ENCODE data around the gene GRM7. TPM values are rescaled to one million over a fixed set of nuclear protein-coding genes. Genes with fewer than 3 reads are reported as not detected.

Gene GRM7
- total RNA-seq, 1 experiment from 2014 or later: not detected

- no peaks in the 10 kb centered on the region for H3K9me2 ChIP-seq (replicated peaks; ENCODE audit: low read length)
- H3K4me2 ChIP-seq (ENCODE audit: low read length): no peak overlapping the region
- no peaks in the 10 kb centered on the region for H3K27me3 ChIP-seq (ENCODE audit: low read length)
- H3K9me3 ChIP-seq (ENCODE audit: low read length): 0 out of 2 replicates have a peak, but pooled peaks cover 12% of the 10 kb centered on the region
- H2AFZ ChIP-seq (ENCODE audit: low read length): no peak overlapping the region
- ChIA-PET POLR2A (ENCODE audit: unreplicated experiment) (no interaction called here), CTCF (no interaction called here)
- no peaks in the 10 kb centered on the region for H3F3A ChIP-seq (ENCODE audit: low read length, unreplicated experiment)
- no peaks in the 10 kb centered on the region for H4K20me1 ChIP-seq (ENCODE audit: low read length)
- H3K4me1 ChIP-seq (ENCODE audit: insufficient read depth, low read length): no peaks in the 10 kb centered on the region
- DNase-seq (no peak), ATAC-seq (no peak)
- H3K27ac ChIP-seq (ENCODE audit: low read length): no peak overlapping the region
- no peaks in the 10 kb centered on the region for H3K36me3 ChIP-seq (ENCODE audit: low read depth, low read length)
- intact Hi-C loops (cut with micrococcal nuclease): no loop called here
- H3K9ac ChIP-seq (ENCODE audit: low read length): no peak overlapping the region
- no TSS peak for BruUV-seq (replicated peaks)
- H3K4me3 ChIP-seq (ENCODE audit: low read length): no peak overlapping the region
- TF ChIP-seq EZH2 (IDR thresholded peaks at IDR 0.05; ENCODE audit: low read length, unreplicated experiment) (no peak), EZH2phosphoT487 (IDR thresholded peaks at IDR 0.05; ENCODE audit: borderline replicate concordance, low read length) (no peak)
- TF ChIP-seq, protein P1, sequence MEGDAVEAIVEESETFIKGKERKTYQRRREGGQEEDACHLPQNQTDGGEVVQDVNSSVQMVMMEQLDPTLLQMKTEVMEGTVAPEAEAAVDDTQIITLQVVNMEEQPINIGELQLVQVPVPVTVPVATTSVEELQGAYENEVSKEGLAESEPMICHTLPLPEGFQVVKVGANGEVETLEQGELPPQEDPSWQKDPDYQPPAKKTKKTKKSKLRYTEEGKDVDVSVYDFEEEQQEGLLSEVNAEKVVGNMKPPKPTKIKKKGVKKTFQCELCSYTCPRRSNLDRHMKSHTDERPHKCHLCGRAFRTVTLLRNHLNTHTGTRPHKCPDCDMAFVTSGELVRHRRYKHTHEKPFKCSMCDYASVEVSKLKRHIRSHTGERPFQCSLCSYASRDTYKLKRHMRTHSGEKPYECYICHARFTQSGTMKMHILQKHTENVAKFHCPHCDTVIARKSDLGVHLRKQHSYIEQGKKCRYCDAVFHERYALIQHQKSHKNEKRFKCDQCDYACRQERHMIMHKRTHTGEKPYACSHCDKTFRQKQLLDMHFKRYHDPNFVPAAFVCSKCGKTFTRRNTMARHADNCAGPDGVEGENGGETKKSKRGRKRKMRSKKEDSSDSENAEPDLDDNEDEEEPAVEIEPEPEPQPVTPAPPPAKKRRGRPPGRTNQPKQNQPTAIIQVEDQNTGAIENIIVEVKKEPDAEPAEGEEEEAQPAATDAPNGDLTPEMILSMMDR (conservative IDR thresholded peaks at IDR 0.05; ENCODE audit: low read depth, low read length): no peak
- H3K79me2 ChIP-seq (ENCODE audit: low read length): no peaks in the 10 kb centered on the region
Observed at GRCh38 chr3:7678521-7678920, 817.6 kb downstream of the GRM7 start.

DNA sequence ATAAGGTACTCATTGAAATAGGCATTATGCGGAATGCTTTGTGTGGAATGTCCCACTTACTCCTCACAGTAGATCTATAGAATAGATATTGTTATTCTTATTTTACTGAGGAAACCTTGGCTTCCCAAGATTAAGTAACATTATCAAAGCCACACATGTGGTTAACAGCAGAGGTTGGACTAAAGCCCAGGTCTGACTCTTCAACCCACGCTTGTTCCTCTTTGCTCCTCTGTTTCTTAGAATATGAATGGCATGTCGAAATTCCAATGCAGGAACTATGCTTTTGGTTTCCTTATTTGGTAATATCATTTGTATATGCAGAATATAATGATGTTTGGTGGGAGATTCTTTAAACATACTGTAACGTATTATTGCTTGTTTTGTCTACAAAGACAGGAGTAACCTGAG, 821.9 kb downstream of the GRM7 start:
- POLR2A ChIA-PET (ENCODE audit: unreplicated experiment): no interaction called here
- H3K4me3 ChIP-seq (ENCODE audit: low read length): no peak overlapping the region

DNA sequence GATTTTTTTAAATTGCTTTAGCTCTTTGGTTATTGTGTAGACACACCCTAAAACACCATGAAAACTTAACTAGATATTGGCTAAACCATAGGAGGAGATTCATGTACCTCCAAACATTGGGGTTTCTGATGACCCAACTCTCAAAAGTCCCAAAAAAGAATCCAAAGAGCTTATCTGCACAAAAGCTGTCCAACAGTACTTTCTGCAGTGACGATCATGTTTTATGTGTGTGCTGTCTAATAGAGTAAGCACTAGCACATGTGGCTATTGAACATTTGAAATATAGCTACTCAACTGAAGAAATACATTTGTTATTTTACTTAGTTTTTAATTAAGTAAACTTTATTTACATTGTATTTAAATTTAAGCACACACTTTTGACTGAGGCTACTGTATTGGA, 822.5 kb downstream of the GRM7 start:
- intact Hi-C loops (cut with micrococcal nuclease): no loop called here
- DNase-seq (no peak), ATAC-seq (no peak)
- no peak overlapping the region for H3K9ac ChIP-seq (ENCODE audit: low read length)
- H2AFZ ChIP-seq (ENCODE audit: low read length): no peak overlapping the region
- H3K27ac ChIP-seq (ENCODE audit: low read length): no peak overlapping the region
- no peak overlapping the region for H3K4me2 ChIP-seq (ENCODE audit: low read length)
- ChIA-PET POLR2A (ENCODE audit: unreplicated experiment) (no interaction called here), CTCF (no interaction called here)
- TF ChIP-seq, protein P1 (conservative IDR thresholded peaks at IDR 0.05; ENCODE audit: low read depth, low read length): no peak
- TF ChIP-seq EZH2 (IDR thresholded peaks at IDR 0.05; ENCODE audit: low read length, unreplicated experiment) (no peak), EZH2phosphoT487 (IDR thresholded peaks at IDR 0.05; ENCODE audit: borderline replicate concordance, low read length) (no peak)
- H3K9me2 ChIP-seq (replicated peaks; ENCODE audit: low read length): no peaks in the 10 kb centered on the region
- no peaks in the 10 kb centered on the region for H3K4me1 ChIP-seq (ENCODE audit: insufficient read depth, low read length)
- no peaks in the 10 kb centered on the region for H3K27me3 ChIP-seq (ENCODE audit: low read length)
- H3K36me3 ChIP-seq (ENCODE audit: low read depth, low read length): no peaks in the 10 kb centered on the region
- no peaks in the 10 kb centered on the region for H3K79me2 ChIP-seq (ENCODE audit: low read length)
- H3K4me3 ChIP-seq (ENCODE audit: low read length): no peak overlapping the region
- H3F3A ChIP-seq (ENCODE audit: low read length, unreplicated experiment): no peaks in the 10 kb centered on the region
- H3K9me3 ChIP-seq (ENCODE audit: low read length): peaks cover 37% of the 10 kb centered on the region; the same call in 1 of the 2 replicates
- H4K20me1 ChIP-seq (ENCODE audit: low read length): no peaks in the 10 kb centered on the region
- BruUV-seq (replicated peaks): no TSS peak

More for the DNA sequence above, 821.9 kb downstream of the GRM7 start:
- no peaks in the 10 kb centered on the region for H3K36me3 ChIP-seq (ENCODE audit: low read depth, low read length)
- H3K4me2 ChIP-seq (ENCODE audit: low read length): no peak overlapping the region
- DNase-seq (no peak), ATAC-seq (no peak)
- H4K20me1 ChIP-seq (ENCODE audit: low read length): no peaks in the 10 kb centered on the region
- H3K9me2 ChIP-seq (replicated peaks; ENCODE audit: low read length): no peaks in the 10 kb centered on the region
- no TSS peak for BruUV-seq (replicated peaks)
- intact Hi-C loops (cut with micrococcal nuclease): no loop called here
- TF ChIP-seq, protein P1 (conservative IDR thresholded peaks at IDR 0.05; ENCODE audit: low read depth, low read length): no peak
- no peak for TF ChIP-seq EZH2 (IDR thresholded peaks at IDR 0.05; ENCODE audit: low read length, unreplicated experiment)
- TF ChIP-seq EZH2phosphoT487 (IDR thresholded peaks at IDR 0.05; ENCODE audit: borderline replicate concordance, low read length): no peak
- no peaks in the 10 kb centered on the region for H3F3A ChIP-seq (ENCODE audit: low read length, unreplicated experiment)
- H3K9ac ChIP-seq (ENCODE audit: low read length): no peak overlapping the region
- H2AFZ ChIP-seq (ENCODE audit: low read length): no peak overlapping the region
- H3K4me1 ChIP-seq (ENCODE audit: insufficient read depth, low read length): no peaks in the 10 kb centered on the region
- H3K27ac ChIP-seq (ENCODE audit: low read length): no peak overlapping the region
- H3K9me3 ChIP-seq (ENCODE audit: low read length): peaks cover 37% of the 10 kb centered on the region; the same call in 1 of the 2 replicates
- CTCF ChIA-PET: no interaction called here
- no peaks in the 10 kb centered on the region for H3K27me3 ChIP-seq (ENCODE audit: low read length)
- no peaks in the 10 kb centered on the region for H3K79me2 ChIP-seq (ENCODE audit: low read length)

Measured in PC-3 (cell line).